ENCODE results near the gene R3HDM1.

GRCh38 chr2:135688978-135689377 is 157.7 kb downstream of the R3HDM1 start:
- TF ChIP-seq, protein P1, sequence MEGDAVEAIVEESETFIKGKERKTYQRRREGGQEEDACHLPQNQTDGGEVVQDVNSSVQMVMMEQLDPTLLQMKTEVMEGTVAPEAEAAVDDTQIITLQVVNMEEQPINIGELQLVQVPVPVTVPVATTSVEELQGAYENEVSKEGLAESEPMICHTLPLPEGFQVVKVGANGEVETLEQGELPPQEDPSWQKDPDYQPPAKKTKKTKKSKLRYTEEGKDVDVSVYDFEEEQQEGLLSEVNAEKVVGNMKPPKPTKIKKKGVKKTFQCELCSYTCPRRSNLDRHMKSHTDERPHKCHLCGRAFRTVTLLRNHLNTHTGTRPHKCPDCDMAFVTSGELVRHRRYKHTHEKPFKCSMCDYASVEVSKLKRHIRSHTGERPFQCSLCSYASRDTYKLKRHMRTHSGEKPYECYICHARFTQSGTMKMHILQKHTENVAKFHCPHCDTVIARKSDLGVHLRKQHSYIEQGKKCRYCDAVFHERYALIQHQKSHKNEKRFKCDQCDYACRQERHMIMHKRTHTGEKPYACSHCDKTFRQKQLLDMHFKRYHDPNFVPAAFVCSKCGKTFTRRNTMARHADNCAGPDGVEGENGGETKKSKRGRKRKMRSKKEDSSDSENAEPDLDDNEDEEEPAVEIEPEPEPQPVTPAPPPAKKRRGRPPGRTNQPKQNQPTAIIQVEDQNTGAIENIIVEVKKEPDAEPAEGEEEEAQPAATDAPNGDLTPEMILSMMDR (IDR thresholded peaks at IDR 0.05; ENCODE audit: poor library complexity, severe bottlenecking), result no peak
- TF ChIP-seq POLR2AphosphoS5 (IDR thresholded peaks at IDR 0.05) (no peak), RAD21 (conservative IDR thresholded peaks at IDR 0.05) (no peak), SMC3 (conservative IDR thresholded peaks at IDR 0.05; ENCODE audit: poor library complexity) (no peak)
- TF ChIP-seq, protein P2, sequence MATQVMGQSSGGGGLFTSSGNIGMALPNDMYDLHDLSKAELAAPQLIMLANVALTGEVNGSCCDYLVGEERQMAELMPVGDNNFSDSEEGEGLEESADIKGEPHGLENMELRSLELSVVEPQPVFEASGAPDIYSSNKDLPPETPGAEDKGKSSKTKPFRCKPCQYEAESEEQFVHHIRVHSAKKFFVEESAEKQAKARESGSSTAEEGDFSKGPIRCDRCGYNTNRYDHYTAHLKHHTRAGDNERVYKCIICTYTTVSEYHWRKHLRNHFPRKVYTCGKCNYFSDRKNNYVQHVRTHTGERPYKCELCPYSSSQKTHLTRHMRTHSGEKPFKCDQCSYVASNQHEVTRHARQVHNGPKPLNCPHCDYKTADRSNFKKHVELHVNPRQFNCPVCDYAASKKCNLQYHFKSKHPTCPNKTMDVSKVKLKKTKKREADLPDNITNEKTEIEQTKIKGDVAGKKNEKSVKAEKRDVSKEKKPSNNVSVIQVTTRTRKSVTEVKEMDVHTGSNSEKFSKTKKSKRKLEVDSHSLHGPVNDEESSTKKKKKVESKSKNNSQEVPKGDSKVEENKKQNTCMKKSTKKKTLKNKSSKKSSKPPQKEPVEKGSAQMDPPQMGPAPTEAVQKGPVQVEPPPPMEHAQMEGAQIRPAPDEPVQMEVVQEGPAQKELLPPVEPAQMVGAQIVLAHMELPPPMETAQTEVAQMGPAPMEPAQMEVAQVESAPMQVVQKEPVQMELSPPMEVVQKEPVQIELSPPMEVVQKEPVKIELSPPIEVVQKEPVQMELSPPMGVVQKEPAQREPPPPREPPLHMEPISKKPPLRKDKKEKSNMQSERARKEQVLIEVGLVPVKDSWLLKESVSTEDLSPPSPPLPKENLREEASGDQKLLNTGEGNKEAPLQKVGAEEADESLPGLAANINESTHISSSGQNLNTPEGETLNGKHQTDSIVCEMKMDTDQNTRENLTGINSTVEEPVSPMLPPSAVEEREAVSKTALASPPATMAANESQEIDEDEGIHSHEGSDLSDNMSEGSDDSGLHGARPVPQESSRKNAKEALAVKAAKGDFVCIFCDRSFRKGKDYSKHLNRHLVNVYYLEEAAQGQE (IDR thresholded peaks at IDR 0.05; ENCODE audit: borderline replicate concordance), result no peak
